DMS 273 (cell line): ENCODE data around the gene MRPL2.
A peak's percentile ranks its signal among the peaks of the same experiment; 100 is the strongest.

Experiments
- DNase-seq: peaks from one replicate; lab custom pipeline; 2025; ENCODE audit not compliant: unreplicated experiment; lab: John Stamatoyannopoulos, UW

The MRPL2 gene

GRCh38 chr6:43021270-43022047 lies 37.8 kb downstream of the MRPL2 start, which contains the start of gene RRP36:
Gene RRP36 (plus strand): TSS chr6:43021623. CDS start chr6:43021655, 32 bp downstream.
- peak; percentile 94 for DNase-seq

DNA sequence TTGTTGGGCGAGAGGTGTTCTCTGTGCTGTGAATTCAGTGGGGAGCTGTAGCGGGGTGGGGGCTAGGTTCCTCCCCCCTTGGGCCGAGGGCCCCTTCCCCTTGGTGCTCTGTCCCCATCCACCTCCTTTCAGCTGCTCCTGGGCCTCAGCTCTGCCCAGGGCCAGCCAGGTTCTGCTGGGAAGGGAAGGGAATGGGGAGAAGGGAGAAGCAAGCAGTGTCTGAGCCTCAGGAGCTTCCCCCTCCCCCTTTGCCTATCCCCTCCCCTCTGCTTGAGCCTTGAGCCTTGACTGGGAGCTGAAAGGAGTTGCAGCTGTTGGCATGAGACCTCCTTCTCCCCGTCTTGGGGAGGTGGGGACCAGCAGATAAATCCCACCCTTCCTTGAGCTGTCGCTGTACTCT lies 38.4 kb downstream of the MRPL2 start:
- DNase-seq = peak; percentile 70

- no peak for DNase-seq
Observed at GRCh38 chr6:43020052-43020705, 39.1 kb downstream of the MRPL2 start.

DNA sequence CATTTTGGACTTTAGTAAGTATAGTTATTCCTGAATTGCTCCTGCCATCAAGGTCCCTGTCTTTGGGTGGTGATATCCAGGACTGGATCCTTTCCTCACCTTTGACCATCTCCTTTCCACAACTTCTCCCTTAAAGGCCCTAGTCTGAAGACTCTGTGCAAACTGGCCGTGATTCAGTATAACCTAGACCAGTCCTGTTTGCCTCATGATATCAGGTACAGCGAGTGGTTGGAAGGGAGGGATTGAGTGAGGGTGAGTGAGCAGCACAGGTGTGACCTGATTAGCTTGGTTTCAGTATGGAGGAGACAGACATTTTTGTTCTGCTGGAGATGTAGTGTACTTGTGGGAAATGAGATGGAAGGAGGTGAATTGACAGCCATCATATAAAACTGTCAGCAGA lies 40.1 kb downstream of the MRPL2 start:
- no peak for DNase-seq

- DNase-seq = no peak
Observed at GRCh38 chr6:43016943-43017334, 42.3 kb downstream of the MRPL2 start.

- no peak for DNase-seq
Observed at GRCh38 chr6:43016176-43016942, 42.9 kb downstream of the MRPL2 start.

GRCh38 chr6:43014434-43014909 lies 44.8 kb downstream of the MRPL2 start:
- DNase-seq = peak; percentile 56

DNA sequence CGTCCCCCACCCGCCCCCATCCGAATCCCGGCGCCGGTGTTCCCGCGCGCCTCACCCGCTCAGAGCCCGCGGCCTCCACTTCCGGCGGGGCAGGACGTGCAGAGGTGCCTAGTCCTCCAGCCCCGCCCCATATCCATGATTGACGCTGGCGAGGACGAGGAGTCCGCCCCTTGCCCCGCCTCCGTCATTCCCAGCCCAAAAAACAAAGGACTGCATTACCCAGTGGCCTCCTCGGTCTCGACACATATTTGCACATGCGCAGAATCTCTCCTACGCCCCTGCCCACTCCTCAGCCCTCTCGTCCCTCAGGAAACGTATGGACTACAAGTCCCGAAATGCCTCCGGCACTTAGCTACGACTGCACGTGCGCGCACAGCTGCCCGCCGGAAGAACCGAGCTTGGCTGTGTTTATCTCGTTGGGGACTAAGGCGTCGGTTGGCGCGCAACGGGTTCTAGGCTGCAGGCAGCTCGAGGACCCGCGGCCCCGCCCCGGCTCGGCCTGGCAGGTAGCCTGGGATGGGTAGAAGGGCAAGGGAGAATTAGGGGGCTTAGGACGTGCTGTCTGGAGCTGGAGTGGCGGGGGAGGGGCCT lies 45.3 kb downstream of the MRPL2 start, which contains the start of the genes KLHDC3 and MEA1:
Gene KLHDC3, plus strand, starts transcription at position 407 of the 591 bp plus-strand sequence. CDS start 2,944 bp downstream, outside the sequence.
Gene MEA1, minus strand, starts transcription at position 104 of the 591 bp plus-strand sequence. CDS start 133 bp downstream, outside the sequence.
- peak; percentile 100 for DNase-seq

DNA sequence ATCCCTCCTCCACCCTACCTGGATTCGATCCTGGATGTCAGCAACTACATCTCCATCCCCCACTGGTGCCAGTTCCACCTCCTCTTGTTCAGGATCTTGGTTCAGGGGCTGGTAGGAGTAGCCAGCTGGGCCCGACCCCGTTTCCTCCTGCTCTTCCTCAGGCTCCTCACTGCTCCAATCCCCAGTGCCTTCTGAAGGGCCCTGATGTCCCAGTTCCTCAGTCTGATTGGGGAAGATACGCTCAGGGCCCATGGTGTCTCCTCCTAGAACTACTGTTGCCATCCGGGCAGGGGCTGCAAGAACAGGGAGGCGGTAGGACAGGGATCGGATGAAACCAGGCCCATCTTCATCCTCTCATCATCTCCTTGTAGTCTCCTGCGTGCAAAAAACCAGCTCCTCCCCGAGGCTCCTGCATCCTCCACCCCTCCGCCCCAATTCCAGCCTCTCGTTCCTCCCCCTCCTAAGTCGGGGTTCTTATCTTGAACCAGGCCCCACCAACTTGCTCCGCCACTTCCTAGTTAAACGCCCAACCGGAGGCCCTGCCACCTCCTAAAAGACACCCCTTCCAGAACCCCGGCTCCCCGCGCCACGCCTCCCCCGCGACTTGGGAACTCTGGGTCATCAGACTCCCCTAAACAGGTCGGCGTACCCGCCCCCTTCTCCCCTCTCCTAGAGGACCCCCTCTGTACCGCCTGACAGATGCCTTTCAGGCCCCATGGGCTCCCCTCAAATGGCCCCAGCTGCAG lies 46.0 kb downstream of the MRPL2 start:
- DNase-seq = peak; percentile 57

DNA sequence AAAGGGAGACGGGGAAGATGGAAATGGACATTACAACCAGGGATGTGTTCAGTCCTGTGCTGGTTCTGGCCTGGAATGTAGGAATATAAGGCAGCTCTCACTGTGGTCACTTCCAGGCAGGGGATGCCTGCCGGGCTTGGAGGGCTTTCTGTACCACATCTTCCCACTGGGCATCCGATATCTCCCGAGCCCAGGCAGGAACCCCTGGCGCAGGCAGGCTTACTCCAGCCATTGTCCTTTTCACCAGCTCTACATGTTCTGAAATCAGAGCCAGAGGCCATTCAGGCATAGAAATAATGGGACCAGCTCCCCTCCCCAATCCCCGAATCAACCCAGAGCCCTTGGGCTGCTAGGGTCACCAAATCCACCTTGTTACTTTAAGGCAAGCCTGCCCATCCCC lies 46.9 kb downstream of the MRPL2 start:
- DNase-seq = no peak

- no peak for DNase-seq
Observed at GRCh38 chr6:43011207-43011606, 48.0 kb downstream of the MRPL2 start.

DNA sequence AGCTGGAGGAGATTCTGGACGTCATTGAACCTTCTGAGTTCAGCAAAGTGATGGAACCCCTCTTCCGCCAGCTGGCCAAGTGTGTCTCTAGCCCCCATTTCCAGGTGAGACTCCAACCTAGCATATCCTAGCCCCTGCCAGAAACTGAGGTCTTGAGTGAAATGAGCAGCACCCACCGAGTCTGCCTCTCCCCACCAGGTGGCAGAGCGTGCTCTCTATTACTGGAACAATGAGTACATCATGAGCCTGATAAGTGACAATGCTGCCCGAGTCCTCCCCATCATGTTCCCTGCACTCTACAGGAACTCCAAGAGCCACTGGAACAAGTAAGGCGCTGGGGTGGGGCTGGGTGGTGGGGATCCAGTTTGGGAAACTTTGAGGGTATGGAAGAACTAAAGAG lies 50.1 kb downstream of the MRPL2 start:
- peak; percentile 71 for DNase-seq

GRCh38 chr6:43007126-43007525 lies 52.1 kb downstream of the MRPL2 start:
- no peak for DNase-seq

DNA sequence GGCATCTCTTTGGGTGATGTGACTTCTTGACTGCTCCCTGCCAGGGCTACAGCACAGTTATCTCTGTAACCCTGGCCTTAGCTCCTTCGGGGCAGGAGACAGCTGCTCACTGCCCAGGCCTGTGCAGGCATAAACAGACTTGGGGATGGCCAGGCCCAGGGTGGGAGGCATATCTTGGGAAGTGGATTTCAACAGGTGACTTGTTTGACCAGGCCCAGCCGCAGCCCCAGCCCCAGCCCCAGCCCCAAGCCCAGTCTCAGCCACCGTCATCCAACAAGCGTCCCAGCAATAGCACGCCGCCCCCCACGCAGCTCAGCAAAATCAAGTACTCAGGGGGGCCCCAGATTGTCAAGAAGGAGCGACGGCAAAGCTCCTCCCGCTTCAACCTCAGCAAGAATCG lies 53.0 kb downstream of the MRPL2 start:
- DNase-seq = no peak

DNA sequence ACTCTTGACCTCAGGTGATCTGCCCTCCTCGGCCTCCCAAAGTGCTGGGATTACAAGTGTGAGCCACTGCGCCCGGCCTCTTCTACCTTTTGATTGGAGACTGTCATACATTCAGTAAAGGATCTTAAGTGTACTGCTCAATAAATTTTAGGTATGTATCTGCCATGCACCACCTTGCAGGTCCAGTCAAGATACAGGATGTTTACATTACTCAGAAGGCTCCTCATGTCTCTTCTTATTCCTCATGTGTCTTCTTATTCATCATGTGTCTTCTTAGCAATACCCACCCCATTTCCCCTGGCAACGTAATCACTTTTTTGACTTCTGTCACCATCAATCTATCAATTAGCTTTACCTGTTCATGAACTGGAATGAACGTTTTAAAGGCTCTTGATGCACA lies 53.4 kb downstream of the MRPL2 start:
- no peak for DNase-seq
